ENCODE data around the gene KRT74. TPM values are rescaled to one million over a fixed set of nuclear protein-coding genes. Genes with fewer than 3 reads are reported as not detected.
A peak's percentile ranks its signal among the peaks of the same experiment; 100 is the strongest.

The KRT74 gene
- total and polyA plus RNA-seq, 2 donors from 2014 or later, result not detected

DNA sequence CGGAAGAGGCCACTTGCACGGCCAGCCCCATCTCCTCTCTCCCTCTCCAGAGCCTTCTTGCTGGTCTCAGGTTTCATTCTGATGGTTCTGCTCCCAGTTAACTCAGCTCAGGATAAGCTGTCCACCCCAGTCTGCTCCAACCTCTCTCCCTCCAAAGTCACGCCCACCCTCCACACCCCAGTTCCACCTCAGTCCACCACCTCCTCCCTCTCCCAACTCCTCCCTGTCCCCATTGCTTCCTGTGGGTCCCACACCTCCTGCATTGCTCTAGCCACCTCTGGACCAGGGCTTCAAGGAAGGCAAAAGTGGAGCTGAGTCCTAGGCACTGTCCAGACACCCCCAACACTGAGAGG is 33.8 kb downstream of the KRT74 start:
- no peak overlapping the region for H3K9ac ChIP-seq (ENCODE audit: low read length in 3 of 3)
- no peak for TF ChIP-seq CTCF (IDR thresholded peaks at IDR 0.05; ENCODE audit: borderline replicate concordance, extremely low read depth, insufficient read depth)
- H3K4me1 ChIP-seq (ENCODE audit: control insufficient read depth in 2 of 3, insufficient read depth in 2 of 3, low read depth in 1 of 3, low read length in 3 of 3), result no peaks in the 10 kb centered on the region
- no peaks in the 10 kb centered on the region for H3K27me3 ChIP-seq (ENCODE audit: control insufficient read depth, insufficient read depth, low read length)
- H3K4me3 ChIP-seq (ENCODE audit: low read length in 3 of 3), result no peak overlapping the region
- DNase-seq (no peak), FAIRE-seq (no peak)
- H3K36me3 ChIP-seq (ENCODE audit: control insufficient read depth in 2 of 3, insufficient read depth in 3 of 3, low read length in 3 of 3), result no peaks in the 10 kb centered on the region
- H3K9me3 ChIP-seq (ENCODE audit: control insufficient read depth in 2 of 3, insufficient read depth in 1 of 3, low read length in 3 of 3), result no peaks in the 10 kb centered on the region
- intact Hi-C loops (cut with DNase I), result no loop called here
- no peak overlapping the region for H3K27ac ChIP-seq (ENCODE audit: low read depth in 2 of 2, low read length in 2 of 2)

GRCh38 chr12:52539083-52539820 is 34.4 kb downstream of the KRT74 start:
- intact Hi-C loops (cut with DNase I), result no loop called here

GRCh38 chr12:52537101-52537500 is 36.5 kb downstream of the KRT74 start:
- Histone ChIP-seq H3K36me3 (ENCODE audit: control insufficient read depth in 2 of 3, insufficient read depth in 3 of 3, low read length in 3 of 3) (no peaks in the 10 kb centered on the region), H3K27me3 (ENCODE audit: control insufficient read depth, insufficient read depth, low read length) (no peaks in the 10 kb centered on the region), H3K9me3 (ENCODE audit: control insufficient read depth in 2 of 3, insufficient read depth in 1 of 3, low read length in 3 of 3) (no peaks in the 10 kb centered on the region), H3K4me1 (ENCODE audit: control insufficient read depth in 2 of 3, insufficient read depth in 2 of 3, low read depth in 1 of 3, low read length in 3 of 3) (no peaks in the 10 kb centered on the region), H3K9ac (ENCODE audit: low read length in 3 of 3) (no peak overlapping the region), H3K4me3 (ENCODE audit: low read length in 3 of 3) (no peak overlapping the region), H3K27ac (ENCODE audit: low read depth in 2 of 2, low read length in 2 of 2) (no peak overlapping the region)
- no peak for FAIRE-seq
- intact Hi-C loops (cut with DNase I), result no loop called here
- no peak for TF ChIP-seq CTCF (IDR thresholded peaks at IDR 0.05; ENCODE audit: borderline replicate concordance, extremely low read depth, insufficient read depth)
- no peak for DNase-seq

More at GRCh38 chr12:52539083-52539820, 34.4 kb downstream of the KRT74 start:
- no peaks in the 10 kb centered on the region for H3K9me3 ChIP-seq (ENCODE audit: control insufficient read depth in 2 of 3, insufficient read depth in 1 of 3, low read length in 3 of 3)
- H3K27ac ChIP-seq (ENCODE audit: low read depth in 2 of 2, low read length in 2 of 2), result no peak overlapping the region
- DNase-seq, result peak in 2 of 5 donors; percentile 30 to 71
- no peak overlapping the region for H3K9ac ChIP-seq (ENCODE audit: low read length in 3 of 3)
- H3K36me3 ChIP-seq (ENCODE audit: control insufficient read depth in 2 of 3, insufficient read depth in 3 of 3, low read length in 3 of 3), result no peaks in the 10 kb centered on the region
- no peak overlapping the region for H3K4me3 ChIP-seq (ENCODE audit: low read length in 3 of 3)
- TF ChIP-seq CTCF (IDR thresholded peaks at IDR 0.05; ENCODE audit: borderline replicate concordance, extremely low read depth, insufficient read depth), result no peak
- H3K4me1 ChIP-seq (ENCODE audit: control insufficient read depth in 2 of 3, insufficient read depth in 2 of 3, low read depth in 1 of 3, low read length in 3 of 3), result no peaks in the 10 kb centered on the region
- no peak for FAIRE-seq
- H3K27me3 ChIP-seq (ENCODE audit: control insufficient read depth, insufficient read depth, low read length), result no peaks in the 10 kb centered on the region

DNA sequence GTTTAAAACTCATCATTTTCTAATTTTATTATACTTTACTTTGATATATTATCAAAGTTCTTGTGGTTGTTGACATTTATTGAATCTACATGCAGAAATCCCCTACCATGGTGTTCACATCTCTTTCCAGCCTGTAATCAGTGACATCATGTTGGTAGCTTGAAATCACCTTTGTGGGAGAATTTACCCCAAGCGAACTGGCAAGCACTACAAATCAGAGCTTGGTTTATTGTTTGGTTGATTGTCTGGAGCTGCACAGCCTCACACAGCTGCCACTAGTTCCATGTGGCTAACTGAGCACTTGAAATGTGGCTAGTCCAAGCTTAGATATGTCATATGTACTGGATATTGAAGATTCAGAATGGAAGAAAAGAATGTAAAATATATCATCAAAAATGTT is 38.1 kb downstream of the KRT74 start:
- H3K27me3 ChIP-seq (ENCODE audit: control insufficient read depth, insufficient read depth, low read length), result no peaks in the 10 kb centered on the region
- DNase-seq (no peak), FAIRE-seq (no peak)
- no peaks in the 10 kb centered on the region for H3K4me1 ChIP-seq (ENCODE audit: control insufficient read depth in 2 of 3, insufficient read depth in 2 of 3, low read depth in 1 of 3, low read length in 3 of 3)
- H3K27ac ChIP-seq (ENCODE audit: low read depth in 2 of 2, low read length in 2 of 2), result no peak overlapping the region
- H3K4me3 ChIP-seq (ENCODE audit: low read length in 3 of 3), result no peak overlapping the region
- H3K36me3 ChIP-seq (ENCODE audit: control insufficient read depth in 2 of 3, insufficient read depth in 3 of 3, low read length in 3 of 3), result no peaks in the 10 kb centered on the region
- H3K9me3 ChIP-seq (ENCODE audit: control insufficient read depth in 2 of 3, insufficient read depth in 1 of 3, low read length in 3 of 3), result no peaks in the 10 kb centered on the region
- no peak overlapping the region for H3K9ac ChIP-seq (ENCODE audit: low read length in 3 of 3)
- no peak for TF ChIP-seq CTCF (IDR thresholded peaks at IDR 0.05; ENCODE audit: borderline replicate concordance, extremely low read depth, insufficient read depth)
- intact Hi-C loops (cut with DNase I), result no loop called here
